Tibial nerve (tissue), 3 donors: ENCODE measurements around the gene LDB3.

Source experiments
- POLR2A ChIP-seq, 2 donors: fragments of 450-650 bp; IDR thresholded peaks; one replicate each; pipeline ENCODE4 v1.6.1; 2017; ENCODE audit warnings: antibody characterized with exemption in 2 of 2, mild to moderate bottlenecking in 2 of 2, moderate library complexity in 2 of 2
- TF ChIP-seq, protein P1 (sequence below), 5 experiments: fragments of 200-600 bp in 3 of 5; fragments of 450-650 bp in 2 of 5; sonication (generic) in 3 of 5; IDR thresholded peaks; one replicate each; pipeline ENCODE4 v1.5.1; 2016 to 2019; ENCODE audit warnings: antibody characterized with exemption in 5 of 5, mild to moderate bottlenecking in 3 of 5, moderate library complexity in 2 of 5

- TF ChIP-seq, protein P1, sequence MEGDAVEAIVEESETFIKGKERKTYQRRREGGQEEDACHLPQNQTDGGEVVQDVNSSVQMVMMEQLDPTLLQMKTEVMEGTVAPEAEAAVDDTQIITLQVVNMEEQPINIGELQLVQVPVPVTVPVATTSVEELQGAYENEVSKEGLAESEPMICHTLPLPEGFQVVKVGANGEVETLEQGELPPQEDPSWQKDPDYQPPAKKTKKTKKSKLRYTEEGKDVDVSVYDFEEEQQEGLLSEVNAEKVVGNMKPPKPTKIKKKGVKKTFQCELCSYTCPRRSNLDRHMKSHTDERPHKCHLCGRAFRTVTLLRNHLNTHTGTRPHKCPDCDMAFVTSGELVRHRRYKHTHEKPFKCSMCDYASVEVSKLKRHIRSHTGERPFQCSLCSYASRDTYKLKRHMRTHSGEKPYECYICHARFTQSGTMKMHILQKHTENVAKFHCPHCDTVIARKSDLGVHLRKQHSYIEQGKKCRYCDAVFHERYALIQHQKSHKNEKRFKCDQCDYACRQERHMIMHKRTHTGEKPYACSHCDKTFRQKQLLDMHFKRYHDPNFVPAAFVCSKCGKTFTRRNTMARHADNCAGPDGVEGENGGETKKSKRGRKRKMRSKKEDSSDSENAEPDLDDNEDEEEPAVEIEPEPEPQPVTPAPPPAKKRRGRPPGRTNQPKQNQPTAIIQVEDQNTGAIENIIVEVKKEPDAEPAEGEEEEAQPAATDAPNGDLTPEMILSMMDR (IDR thresholded peaks at IDR 0.05) = no peak
- no peak for TF ChIP-seq POLR2A (IDR thresholded peaks at IDR 0.05)
Measured at GRCh38 chr10:86726677-86726999, 58.3 kb downstream of the LDB3 start.
